ENCODE measurements around the gene LRFN4. TPM values are rescaled to one million over a fixed set of nuclear protein-coding genes. Genes with fewer than 3 reads are reported as not detected.

Gene LRFN4
- total and polyA plus RNA-seq, 4 donors: 0.75 to 3.4 (median 1.5) TPM; not detected in 1

DNA sequence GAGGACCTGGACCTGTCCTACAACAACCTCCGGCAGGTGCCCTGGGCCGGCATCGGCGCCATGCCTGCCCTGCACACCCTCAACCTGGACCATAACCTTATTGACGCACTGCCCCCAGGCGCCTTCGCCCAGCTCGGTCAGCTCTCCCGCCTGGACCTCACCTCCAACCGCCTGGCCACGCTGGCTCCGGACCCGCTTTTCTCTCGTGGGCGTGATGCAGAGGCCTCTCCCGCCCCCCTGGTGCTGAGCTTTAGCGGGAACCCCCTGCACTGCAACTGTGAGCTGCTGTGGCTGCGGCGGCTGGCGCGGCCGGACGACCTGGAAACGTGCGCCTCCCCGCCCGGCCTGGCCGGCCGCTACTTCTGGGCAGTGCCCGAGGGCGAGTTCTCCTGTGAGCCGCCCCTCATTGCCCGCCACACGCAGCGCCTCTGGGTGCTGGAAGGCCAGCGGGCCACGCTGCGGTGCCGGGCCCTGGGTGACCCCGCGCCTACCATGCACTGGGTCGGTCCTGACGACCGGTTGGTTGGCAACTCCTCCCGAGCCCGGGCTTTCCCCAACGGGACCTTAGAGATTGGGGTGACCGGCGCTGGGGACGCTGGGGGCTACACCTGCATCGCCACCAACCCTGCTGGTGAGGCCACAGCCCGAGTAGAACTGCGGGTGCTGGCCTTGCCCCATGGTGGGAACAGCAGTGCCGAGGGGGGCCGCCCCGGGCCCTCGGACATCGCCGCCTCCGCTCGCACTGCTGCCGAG lies 1.5 kb downstream of the LRFN4 start:
- Histone ChIP-seq H3K9me3 (ENCODE audit: control insufficient read depth in 4 of 4, low read length in 3 of 4) (no peaks in the 10 kb centered on the region), H3K27me3 (ENCODE audit: control insufficient read depth in 4 of 4, insufficient read depth in 4 of 4, low read length in 3 of 4) (no peaks in the 10 kb centered on the region), H3K36me3 (ENCODE audit: control insufficient read depth in 4 of 4, insufficient read depth in 3 of 4, low read depth in 1 of 4, low read length in 3 of 4) (peaks cover 5 to 35% (median 18%) of the 10 kb centered on the region in 4 donors), H3K4me1 (ENCODE audit: control insufficient read depth in 4 of 4, insufficient read depth in 4 of 4, low read length in 3 of 4) (peaks cover 0 to 8% (median 2%) of the 10 kb centered on the region in 4 donors), H3K27ac (ENCODE audit: low read depth in 1 of 2, low read length in 2 of 2) (no peak overlapping the region), H3K4me3 (ENCODE audit: low read depth in 1 of 3, low read length in 3 of 3) (no peak overlapping the region), H3K9ac (ENCODE audit: low read depth in 1 of 2, low read length in 2 of 2) (no peak overlapping the region)
- 93% methylated on average over 62 of the region's 62 CpGs for WGBS
- no peak for DNase-seq (ENCODE audit: low spot score)
- peak; percentile 13 to 42 for TF ChIP-seq HNF4A (conservative IDR thresholded peaks at IDR 0.05)
- no peak for TF ChIP-seq JUND (IDR thresholded peaks at IDR 0.05)

DNA sequence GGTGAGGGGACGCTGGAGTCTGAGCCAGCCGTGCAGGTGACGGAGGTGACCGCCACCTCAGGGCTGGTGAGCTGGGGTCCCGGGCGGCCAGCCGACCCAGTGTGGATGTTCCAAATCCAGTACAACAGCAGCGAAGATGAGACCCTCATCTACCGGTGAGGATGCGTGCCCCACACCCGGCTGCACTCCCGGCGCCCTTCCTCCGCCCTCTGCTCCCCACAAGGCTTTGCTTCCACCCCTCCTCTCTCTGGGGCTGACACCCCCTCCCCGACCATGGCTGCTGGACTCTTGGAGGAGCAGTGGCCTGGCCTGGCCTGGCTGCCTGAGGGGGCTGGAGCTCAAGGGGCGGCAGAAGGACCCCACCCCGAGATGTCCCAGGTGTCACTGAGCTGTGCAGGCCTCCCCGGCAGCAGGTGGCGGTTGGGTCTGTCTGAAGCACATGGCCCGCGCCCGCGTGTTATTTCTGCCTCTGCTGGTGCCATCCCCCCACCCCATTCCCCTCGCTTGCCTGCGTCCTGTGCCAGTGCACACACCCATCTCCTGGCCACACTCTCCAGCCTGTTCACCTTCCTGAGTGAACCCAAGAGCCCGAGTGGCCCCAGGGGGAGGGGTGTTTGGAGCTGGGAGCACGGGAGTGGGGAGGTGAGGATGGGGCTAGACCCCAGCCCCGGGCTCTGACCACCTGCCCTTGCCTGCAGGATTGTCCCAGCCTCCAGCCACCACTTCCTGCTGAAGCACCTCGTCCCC lies 2.2 kb downstream of the LRFN4 start:
- H3K27me3 ChIP-seq (ENCODE audit: control insufficient read depth in 4 of 4, insufficient read depth in 4 of 4, low read length in 3 of 4): no peaks in the 10 kb centered on the region
- no peak overlapping the region for H3K4me3 ChIP-seq (ENCODE audit: low read depth in 1 of 3, low read length in 3 of 3)
- H3K36me3 ChIP-seq (ENCODE audit: control insufficient read depth in 4 of 4, insufficient read depth in 3 of 4, low read depth in 1 of 4, low read length in 3 of 4): peaks cover 7 to 36% (median 19%) of the 10 kb centered on the region in 4 donors
- H3K4me1 ChIP-seq (ENCODE audit: control insufficient read depth in 4 of 4, insufficient read depth in 4 of 4, low read length in 3 of 4): peaks cover 0 to 8% (median 2%) of the 10 kb centered on the region in 4 donors
- H3K27ac ChIP-seq (ENCODE audit: low read depth in 1 of 2, low read length in 2 of 2): no peak overlapping the region
- H3K9ac ChIP-seq (ENCODE audit: low read depth in 1 of 2, low read length in 2 of 2): no peak overlapping the region
- no peak for DNase-seq (ENCODE audit: low spot score)
- no peak for TF ChIP-seq HNF4A (conservative IDR thresholded peaks at IDR 0.05)
- TF ChIP-seq CTCF (IDR thresholded peaks at IDR 0.05; ENCODE audit: low read depth, low read length, missing input control): no peak
- WGBS: 90% methylated on average over 29 of the region's 29 CpGs
- no peaks in the 10 kb centered on the region for H3K9me3 ChIP-seq (ENCODE audit: control insufficient read depth in 4 of 4, low read length in 3 of 4)

DNA sequence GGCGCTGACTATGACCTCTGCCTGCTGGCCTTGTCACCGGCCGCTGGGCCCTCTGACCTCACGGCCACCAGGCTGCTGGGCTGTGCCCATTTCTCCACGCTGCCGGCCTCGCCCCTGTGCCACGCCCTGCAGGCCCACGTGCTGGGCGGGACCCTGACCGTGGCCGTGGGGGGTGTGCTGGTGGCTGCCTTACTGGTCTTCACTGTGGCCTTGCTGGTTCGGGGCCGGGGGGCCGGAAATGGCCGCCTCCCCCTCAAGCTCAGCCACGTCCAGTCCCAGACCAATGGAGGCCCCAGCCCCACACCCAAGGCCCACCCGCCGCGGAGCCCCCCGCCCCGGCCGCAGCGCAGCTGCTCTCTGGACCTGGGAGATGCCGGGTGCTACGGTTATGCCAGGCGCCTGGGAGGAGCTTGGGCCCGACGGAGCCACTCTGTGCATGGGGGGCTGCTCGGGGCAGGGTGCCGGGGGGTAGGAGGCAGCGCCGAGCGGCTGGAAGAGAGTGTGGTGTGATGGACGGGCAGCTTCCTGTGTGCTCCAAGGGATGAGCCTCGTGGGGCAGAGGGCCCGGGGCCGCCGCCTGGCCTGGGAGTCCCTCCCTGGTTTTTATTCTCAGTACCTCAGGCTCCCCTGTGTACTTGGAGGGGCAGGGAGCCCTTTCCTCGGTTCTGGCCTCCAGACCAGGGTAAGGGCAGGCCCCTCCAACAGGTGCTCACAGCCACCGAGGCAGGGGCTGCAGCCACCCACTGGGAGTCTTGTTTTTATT lies 3.0 kb downstream of the LRFN4 start:
- peaks cover 7 to 36% (median 21%) of the 10 kb centered on the region in 4 donors for H3K36me3 ChIP-seq (ENCODE audit: control insufficient read depth in 4 of 4, insufficient read depth in 3 of 4, low read depth in 1 of 4, low read length in 3 of 4)
- H3K27me3 ChIP-seq (ENCODE audit: control insufficient read depth in 4 of 4, insufficient read depth in 4 of 4, low read length in 3 of 4): no peaks in the 10 kb centered on the region
- WGBS: 82% methylated on average over 41 of the region's 41 CpGs
- no peak overlapping the region for H3K4me3 ChIP-seq (ENCODE audit: low read depth in 1 of 3, low read length in 3 of 3)
- H3K4me1 ChIP-seq (ENCODE audit: control insufficient read depth in 4 of 4, insufficient read depth in 4 of 4, low read length in 3 of 4): peaks cover 0 to 8% (median 2%) of the 10 kb centered on the region in 4 donors
- H3K9me3 ChIP-seq (ENCODE audit: control insufficient read depth in 4 of 4, low read length in 3 of 4): no peaks in the 10 kb centered on the region
- no peak overlapping the region for H3K27ac ChIP-seq (ENCODE audit: low read depth in 1 of 2, low read length in 2 of 2)
- H3K9ac ChIP-seq (ENCODE audit: low read depth in 1 of 2, low read length in 2 of 2): no peak overlapping the region
- TF ChIP-seq, protein P1, sequence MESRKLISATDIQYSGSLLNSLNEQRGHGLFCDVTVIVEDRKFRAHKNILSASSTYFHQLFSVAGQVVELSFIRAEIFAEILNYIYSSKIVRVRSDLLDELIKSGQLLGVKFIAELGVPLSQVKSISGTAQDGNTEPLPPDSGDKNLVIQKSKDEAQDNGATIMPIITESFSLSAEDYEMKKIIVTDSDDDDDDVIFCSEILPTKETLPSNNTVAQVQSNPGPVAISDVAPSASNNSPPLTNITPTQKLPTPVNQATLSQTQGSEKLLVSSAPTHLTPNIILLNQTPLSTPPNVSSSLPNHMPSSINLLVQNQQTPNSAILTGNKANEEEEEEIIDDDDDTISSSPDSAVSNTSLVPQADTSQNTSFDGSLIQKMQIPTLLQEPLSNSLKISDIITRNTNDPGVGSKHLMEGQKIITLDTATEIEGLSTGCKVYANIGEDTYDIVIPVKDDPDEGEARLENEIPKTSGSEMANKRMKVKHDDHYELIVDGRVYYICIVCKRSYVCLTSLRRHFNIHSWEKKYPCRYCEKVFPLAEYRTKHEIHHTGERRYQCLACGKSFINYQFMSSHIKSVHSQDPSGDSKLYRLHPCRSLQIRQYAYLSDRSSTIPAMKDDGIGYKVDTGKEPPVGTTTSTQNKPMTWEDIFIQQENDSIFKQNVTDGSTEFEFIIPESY (IDR thresholded peaks at IDR 0.05): no peak
- TF ChIP-seq HNF4A (conservative IDR thresholded peaks at IDR 0.05) (peak; percentile 16 to 36), FOXA1 (IDR thresholded peaks at IDR 0.05) (no peak), RXRA (IDR thresholded peaks at IDR 0.05) (peak in 1 of 2 donors; percentile 10), SP1 (IDR thresholded peaks at IDR 0.05) (no peak), CTCF (IDR thresholded peaks at IDR 0.05; ENCODE audit: low read depth, low read length, missing input control) (no peak), JUND (IDR thresholded peaks at IDR 0.05) (no peak)
- no peak for DNase-seq (ENCODE audit: low spot score)

Data from liver (tissue), 9 donors.